Neutrophil (primary cell): ENCODE results near the gene EXOC3L1.

Experiments
- H3K27ac ChIP-seq: fragments of 200-600 bp; sonication (generic); 2 replicates; pipeline ENCODE4 v1.5.1; 2016; ENCODE audit warnings: mild to moderate bottlenecking, moderate library complexity
- H3K27me3 ChIP-seq: fragments of 200-600 bp; sonication (generic); 2 replicates; pipeline ENCODE4 v1.6.0; 2016; ENCODE audit warnings: mild to moderate bottlenecking
- H3K36me3 ChIP-seq: fragments of 200-600 bp; sonication (generic); 2 replicates; pipeline ENCODE4 v1.5.1; 2017
- H3K4me1 ChIP-seq, 2 experiments: fragments of 200-600 bp in 1 of 2; sonication (generic) in 1 of 2; 1 replicate in 1 of 2; 2 replicates in 1 of 2; pipeline versions ENCODE4 v1.5.1 to v1.6.1; 2013 to 2016; ENCODE audit warnings: low read depth in 1 of 2, low read length in 1 of 2, mild to moderate bottlenecking in 1 of 2, moderate library complexity in 1 of 2; ENCODE audit not compliant: control insufficient read depth in 1 of 2, insufficient read depth in 1 of 2
- H3K4me3 ChIP-seq, 2 experiments: fragments of 200-600 bp in 1 of 2; sonication (generic) in 1 of 2; 1 replicate in 1 of 2; 2 replicates in 1 of 2; pipeline ENCODE4 v1.5.1; 2013 to 2016; ENCODE audit warnings: low read depth in 1 of 2, low read length in 1 of 2, mild to moderate bottlenecking in 1 of 2, moderate library complexity in 1 of 2
- H3K9me3 ChIP-seq: fragments of 200-600 bp; sonication (generic); 2 replicates; pipeline ENCODE4 v1.5.1; 2016
- CTCF ChIP-seq: fragments of 200-600 bp; sonication (generic); IDR thresholded peaks from 2 replicates; pipeline ENCODE4 v1.5.1; 2016; ENCODE audit warnings: antibody characterized with exemption

Gene EXOC3L1

GRCh38 chr16:67155295-67156142, 34.4 kb downstream of the EXOC3L1 start:
- peaks cover 60% of the 10 kb centered on the region for H3K27me3 ChIP-seq
- peak; percentile 94 for TF ChIP-seq CTCF
- no peaks in the 10 kb centered on the region for H3K9me3 ChIP-seq
- peaks cover 43 to 54% of the 10 kb centered on the region in 2 experiments for H3K4me1 ChIP-seq
- peak overlapping the region; percentile 34 to 58 for H3K4me3 ChIP-seq
- no peak overlapping the region for H3K27ac ChIP-seq
- H3K36me3 ChIP-seq = peaks cover 8% of the 10 kb centered on the region

DNA sequence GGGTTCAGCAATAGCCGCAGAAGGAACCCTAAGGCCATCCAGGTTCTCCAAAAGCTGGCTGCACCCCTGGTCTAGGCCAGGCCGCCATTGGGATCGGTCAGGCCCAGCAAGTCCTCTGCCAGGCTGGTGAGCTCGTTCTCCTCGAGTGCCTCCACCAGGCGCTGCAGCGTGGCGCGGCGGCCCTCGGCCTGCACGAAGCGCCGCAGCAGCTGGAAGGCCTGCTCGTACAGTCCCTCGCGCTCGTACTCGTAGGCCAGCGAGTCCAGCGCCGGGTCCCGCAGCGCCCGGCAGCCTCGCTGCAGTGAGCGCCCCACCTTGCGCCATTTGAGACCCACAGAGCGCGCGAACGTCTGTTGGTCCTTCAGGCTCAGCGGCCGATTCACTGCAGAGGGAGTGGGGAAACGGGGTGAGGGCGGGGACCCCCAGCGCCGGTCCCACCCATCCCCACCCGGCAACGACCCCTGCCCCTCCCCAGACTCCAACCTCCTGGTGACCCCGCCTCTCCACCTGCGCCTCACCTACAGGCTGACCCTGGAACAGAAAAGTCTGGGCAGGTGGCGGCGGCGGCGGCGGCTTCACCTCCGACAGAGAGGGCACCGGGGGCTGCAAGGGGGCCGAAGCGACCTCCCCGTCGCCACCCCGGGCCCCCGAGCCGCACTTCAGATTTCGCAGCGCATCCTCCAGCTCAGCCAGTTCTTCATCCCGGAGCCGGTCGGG, 35.2 kb downstream of the EXOC3L1 start:
- Histone ChIP-seq H3K27ac (no peak overlapping the region), H3K4me3 (peak overlapping the region; percentile 34 to 58), H3K36me3 (peaks cover 8% of the 10 kb centered on the region), H3K9me3 (no peaks in the 10 kb centered on the region), H3K4me1 (peaks cover 44 to 54% of the 10 kb centered on the region in 2 experiments), H3K27me3 (peaks cover 68% of the 10 kb centered on the region)
- no peak for TF ChIP-seq CTCF

DNA sequence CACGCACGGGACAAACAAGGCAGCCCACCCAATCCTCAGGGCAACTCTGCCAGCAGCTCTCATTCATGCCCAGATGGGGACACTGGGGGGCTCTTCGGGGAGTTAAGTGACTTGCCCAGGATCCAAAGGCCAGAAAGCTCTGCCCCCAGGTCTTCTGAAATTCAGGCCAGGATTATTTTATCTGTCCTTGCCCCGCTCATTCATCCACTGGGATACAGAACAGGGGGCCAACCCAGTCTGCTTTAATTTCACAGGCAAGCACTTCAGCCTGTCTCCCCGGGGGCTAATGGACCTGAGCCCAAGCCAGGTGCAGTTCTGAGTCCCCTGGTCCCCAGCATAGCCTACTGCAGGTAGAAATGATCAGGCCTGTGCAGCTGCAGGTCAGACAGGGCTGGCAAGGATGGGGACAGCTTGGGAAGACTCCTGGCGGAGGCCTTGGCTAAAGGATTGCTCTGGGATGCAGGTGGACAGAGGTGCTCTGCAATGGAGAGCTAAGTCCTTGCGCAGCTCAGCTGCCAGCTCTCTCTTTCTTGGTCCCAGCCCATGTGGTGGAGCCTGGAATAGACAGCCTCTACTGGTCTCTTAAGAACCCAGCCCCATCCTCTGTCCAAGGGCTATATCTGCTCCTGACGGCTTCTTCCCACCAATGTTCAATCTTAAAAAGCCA, 38.4 kb downstream of the EXOC3L1 start:
- no peak overlapping the region for H3K4me3 ChIP-seq
- H3K27me3 ChIP-seq = peaks cover 76% of the 10 kb centered on the region
- TF ChIP-seq CTCF = no peak
- no peaks in the 10 kb centered on the region for H3K9me3 ChIP-seq
- H3K36me3 ChIP-seq = peaks cover 37% of the 10 kb centered on the region
- peaks cover 31 to 44% of the 10 kb centered on the region in 2 experiments for H3K4me1 ChIP-seq
- no peak overlapping the region for H3K27ac ChIP-seq

GRCh38 chr16:67150833-67151396, 39.0 kb downstream of the EXOC3L1 start, which contains the start of gene B3GNT9:
B3GNT9 (minus strand) TSS chr16:67150998; CDS start chr16:67150485, 513 bp downstream.
- H3K4me1 ChIP-seq = peaks cover 38 to 51% of the 10 kb centered on the region in 2 experiments
- H3K4me3 ChIP-seq = peak within 1 kb of the TSS; percentile 23 to 32
- H3K27ac ChIP-seq = no peak within 1 kb of the TSS
- H3K36me3 ChIP-seq = peaks cover 44% of the 10 kb centered on the region
- H3K27me3 ChIP-seq = peaks cover 69% of the 10 kb centered on the region
- H3K9me3 ChIP-seq = no peaks in the 10 kb centered on the region
- no peak for TF ChIP-seq CTCF
